Mesenchymal stem cell (in vitro differentiated cells and primary cell): ENCODE measurements around the gene OXT.
A peak's percentile ranks its signal among the peaks of the same experiment; 100 is the strongest.
"Not testable (repeated sequence)": the region's sequence is repeated elsewhere in the genome, so short reads cannot be mapped to it uniquely, and the experiment has no call there.

Experiments used
- DNase-seq: peaks from one replicate; pipeline ENCODE4 v3.0.0-alpha.2; 2013
- H2AFZ ChIP-seq: one replicate; pipeline ENCODE4 v1.6.1; 2013; ENCODE audit warnings: low read depth, mild to moderate bottlenecking, control low read depth, inconsistent platforms, low read length, moderate library complexity
- H2AK5ac ChIP-seq: 2 replicates; pipeline ENCODE4 v1.6.1; 2013; ENCODE audit warnings: low read length, moderate library complexity, mild to moderate bottlenecking, inconsistent platforms; ENCODE audit not compliant: severe bottlenecking
- H2BK120ac ChIP-seq: one replicate; pipeline ENCODE4 v1.6.1; 2013; ENCODE audit warnings: low read depth, mild to moderate bottlenecking, inconsistent platforms, low read length, moderate library complexity
- H2BK12ac ChIP-seq, 2 experiments: one replicate each; pipeline ENCODE4 v1.6.1; 2013; ENCODE audit warnings: inconsistent platforms in 2 of 2, low read length in 2 of 2, mild to moderate bottlenecking in 2 of 2, moderate library complexity in 2 of 2, control low read depth in 1 of 2
- H2BK15ac ChIP-seq: one replicate; pipeline ENCODE4 v1.6.1; 2013; ENCODE audit warnings: mild to moderate bottlenecking, low read depth, inconsistent platforms; ENCODE audit not compliant: poor library complexity, severe bottlenecking
- H2BK5ac ChIP-seq: 2 replicates; pipeline ENCODE4 v1.6.1; 2013; ENCODE audit warnings: low read depth, mild to moderate bottlenecking, low read length, control low read depth, inconsistent platforms; ENCODE audit not compliant: poor library complexity, severe bottlenecking
- H3K14ac ChIP-seq, 2 experiments: one replicate each; pipeline ENCODE4 v1.6.1; 2013; ENCODE audit warnings: inconsistent platforms in 2 of 2, low read length in 2 of 2, control low read depth in 1 of 2, mild to moderate bottlenecking in 1 of 2, moderate library complexity in 1 of 2
- H3K18ac ChIP-seq, 2 experiments: one replicate each; pipeline ENCODE4 v1.6.1; 2013; ENCODE audit warnings: inconsistent platforms in 2 of 2, low read length in 2 of 2, control low read depth in 1 of 2, low read depth in 1 of 2, mild to moderate bottlenecking in 1 of 2
- H3K23ac ChIP-seq, 2 experiments: one replicate each; pipeline ENCODE4 v1.6.1; 2013; ENCODE audit warnings: inconsistent platforms in 2 of 2, low read length in 2 of 2, mild to moderate bottlenecking in 2 of 2, moderate library complexity in 2 of 2, control low read depth in 1 of 2
- H3K27ac ChIP-seq: 2 replicates; pipeline ENCODE4 v1.5.1; 2013; ENCODE audit warnings: mild to moderate bottlenecking, moderate library complexity, low read length, control low read depth, inconsistent platforms; ENCODE audit not compliant: poor library complexity, severe bottlenecking
- H3K27me3 ChIP-seq, 2 experiments: 2 replicates each; pipeline versions ENCODE4 v1.6.1 to v1.7.0; 2013; ENCODE audit warnings: low read length in 2 of 2, mild to moderate bottlenecking in 2 of 2, moderate library complexity in 2 of 2, control low read depth in 1 of 2, inconsistent platforms in 1 of 2; ENCODE audit not compliant: control insufficient read depth in 1 of 2, insufficient read depth in 1 of 2
- H3K36me3 ChIP-seq, 2 experiments: 2 replicates each; pipeline versions ENCODE4 v1.6.1 to v1.7.0; 2013; ENCODE audit warnings: low read length in 2 of 2, control low read depth in 1 of 2, inconsistent platforms in 1 of 2, low read depth in 1 of 2, mild to moderate bottlenecking in 1 of 2; ENCODE audit not compliant: insufficient read depth in 2 of 2, control insufficient read depth in 1 of 2
- H3K4ac ChIP-seq, 2 experiments: one replicate each; pipeline ENCODE4 v1.6.1; 2013; ENCODE audit warnings: inconsistent platforms in 2 of 2, low read length in 2 of 2, mild to moderate bottlenecking in 2 of 2, moderate library complexity in 2 of 2, control low read depth in 1 of 2, low read depth in 1 of 2
- H3K4me1 ChIP-seq: 2 replicates; pipeline ENCODE4 v1.6.1; 2013; ENCODE audit warnings: low read depth, low read length, control low read depth; ENCODE audit not compliant: control insufficient read depth, insufficient read depth
- H3K4me2 ChIP-seq: 2 replicates; pipeline ENCODE4 v1.6.1; 2013; ENCODE audit warnings: low read length, mild to moderate bottlenecking, inconsistent platforms; ENCODE audit not compliant: poor library complexity, severe bottlenecking
- H3K4me3 ChIP-seq, 2 experiments: 2 replicates each; pipeline versions ENCODE4 v1.5.1 to v1.7.0; 2013; ENCODE audit warnings: low read length in 2 of 2, mild to moderate bottlenecking in 2 of 2, control low read depth in 1 of 2, low read depth in 1 of 2; ENCODE audit not compliant: insufficient read depth in 1 of 2
- H3K79me1 ChIP-seq: replicated peaks from 2 replicates; pipeline ENCODE4 v1.6.1; 2013; ENCODE audit warnings: mild to moderate bottlenecking, control low read depth, low read length, inconsistent platforms; ENCODE audit not compliant: poor library complexity, severe bottlenecking
- H3K9ac ChIP-seq: 2 replicates; pipeline ENCODE4 v1.7.0; 2013; ENCODE audit warnings: mild to moderate bottlenecking, low read length, moderate library complexity
- H3K9me3 ChIP-seq: 2 replicates; pipeline ENCODE4 v1.7.0; 2013; ENCODE audit warnings: mild to moderate bottlenecking, low read length; ENCODE audit not compliant: control insufficient read depth
- H4K8ac ChIP-seq: one replicate; pipeline ENCODE4 v1.6.1; 2013; ENCODE audit warnings: inconsistent platforms, mild to moderate bottlenecking, low read length, moderate library complexity
- H4K91ac ChIP-seq: one replicate; pipeline ENCODE4 v1.6.1; 2013; ENCODE audit warnings: mild to moderate bottlenecking, low read length, inconsistent platforms
- WGBS: methylation state at CpG from one replicate; pipeline ENCODE4 v1.1.7; 2013; ENCODE audit warnings: mixed read lengths; 5-methylcytosine and 5-hydroxymethylcytosine counted together

The OXT gene

GRCh38 chr20:3051385-3052019, 19.9 kb upstream of the OXT start:
- DNase-seq, result no peak
- Histone ChIP-seq H3K4ac (no peak overlapping the region), H3K27ac (no peak overlapping the region), H3K18ac (no peak overlapping the region), H3K79me1 (peaks cover 11% of the 10 kb centered on the region), H3K23ac (no peak overlapping the region), H2BK12ac (no peak overlapping the region), H4K8ac (no peak overlapping the region), H3K4me1 (peaks cover 8% of the 10 kb centered on the region), H3K27me3 (no peaks in the 10 kb centered on the region), H3K36me3 (peaks cover 27 to 29% of the 10 kb centered on the region in 2 experiments), H2AK5ac (no peak overlapping the region), H2BK120ac (no peak overlapping the region), H2BK5ac (no peak overlapping the region), H3K4me2 (no peak overlapping the region), H2BK15ac (no peak overlapping the region), H3K9me3 (no peaks in the 10 kb centered on the region), H3K9ac (no peak overlapping the region), H2AFZ (no peak overlapping the region), H3K4me3 (no peak overlapping the region), H3K14ac (no peak overlapping the region), H4K91ac (no peak overlapping the region)
- WGBS, result 90% methylated on average over 6 of the region's 7 CpGs

DNA sequence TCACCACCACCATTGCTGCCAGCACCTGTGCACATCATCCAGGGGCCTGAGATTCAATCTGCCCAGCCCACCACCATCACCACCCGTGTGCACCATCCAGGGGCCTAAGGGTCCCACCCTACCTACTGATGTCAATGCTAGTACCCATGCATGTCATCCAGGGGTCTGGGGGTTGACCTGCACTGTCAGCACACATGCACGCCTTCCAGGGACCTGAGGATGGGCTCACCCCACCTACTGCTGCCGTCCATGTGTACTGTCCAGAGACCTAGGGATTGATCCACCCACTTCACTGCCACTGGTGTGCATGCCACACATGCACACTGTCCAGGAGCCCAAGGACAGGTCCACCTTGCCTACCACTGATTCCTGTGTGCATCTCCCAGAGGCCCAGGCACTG, 11.9 kb upstream of the OXT start:
- no peak overlapping the region for H3K9ac ChIP-seq
- no peak overlapping the region for H3K4me2 ChIP-seq
- no peak overlapping the region for H3K27ac ChIP-seq
- H3K9me3 ChIP-seq, result no peaks in the 10 kb centered on the region
- 88% methylated on average over 3 of the region's 3 CpGs for WGBS
- no peak overlapping the region for H3K18ac ChIP-seq
- H2AFZ ChIP-seq, result no peak overlapping the region
- H3K23ac ChIP-seq, result no peak overlapping the region
- no peak overlapping the region for H2BK120ac ChIP-seq
- H3K4me1 ChIP-seq, result no peaks in the 10 kb centered on the region
- no peak overlapping the region for H4K91ac ChIP-seq
- H3K27me3 ChIP-seq, result no peaks in the 10 kb centered on the region
- H2BK5ac ChIP-seq, result no peak overlapping the region
- no peak overlapping the region for H4K8ac ChIP-seq
- no peaks in the 10 kb centered on the region for H3K79me1 ChIP-seq
- H3K14ac ChIP-seq, result peak overlapping the region in 1 of 2 experiments; percentile 1
- no peak overlapping the region for H2AK5ac ChIP-seq
- no peak overlapping the region for H2BK15ac ChIP-seq
- H3K4ac ChIP-seq, result no peak overlapping the region
- DNase-seq, result no peak
- no peak overlapping the region for H2BK12ac ChIP-seq
- no peak overlapping the region for H3K4me3 ChIP-seq
- no peaks in the 10 kb centered on the region for H3K36me3 ChIP-seq

- not testable (repeated sequence) for H3K4me2 ChIP-seq, DNase-seq, H3K23ac ChIP-seq, H4K91ac ChIP-seq, H3K18ac ChIP-seq, H3K14ac ChIP-seq, H3K4me3 ChIP-seq, H2BK15ac ChIP-seq, H4K8ac ChIP-seq, H2AFZ ChIP-seq, H2BK120ac ChIP-seq, H3K27ac ChIP-seq, H3K9me3 ChIP-seq, H3K9ac ChIP-seq, H3K27me3 ChIP-seq, H3K4ac ChIP-seq, H2BK12ac ChIP-seq, H3K4me1 ChIP-seq, H3K36me3 ChIP-seq, H2BK5ac ChIP-seq, H3K79me1 ChIP-seq, H2AK5ac ChIP-seq
- 76% methylated on average over 6 of the region's 6 CpGs for whole genome bisulfite sequencing
Observed at GRCh38 chr20:3064119-3064518, 7.3 kb upstream of the OXT start.

GRCh38 chr20:3067139-3068014, 4.0 kb upstream of the OXT start:
- no peak for DNase-seq
- H3K27me3 ChIP-seq, result peaks cover 15 to 18% of the 10 kb centered on the region in 2 experiments

More at GRCh38 chr20:3067139-3068014, 4.0 kb upstream of the OXT start:
- Histone ChIP-seq H3K4me1 (peaks cover 14% of the 10 kb centered on the region), H3K9ac (peak overlapping the region; percentile 26), H3K27ac (no peak overlapping the region), H3K4me2 (no peak overlapping the region), H2BK120ac (no peak overlapping the region), H2BK15ac (no peak overlapping the region), H2BK5ac (no peak overlapping the region), H3K18ac (no peak overlapping the region), H3K9me3 (no peaks in the 10 kb centered on the region), H2AK5ac (no peak overlapping the region), H3K14ac (no peak overlapping the region), H3K36me3 (no peaks in the 10 kb centered on the region), H3K79me1 (no peaks in the 10 kb centered on the region), H2AFZ (no peak overlapping the region), H3K4ac (no peak overlapping the region), H4K8ac (no peak overlapping the region), H2BK12ac (no peak overlapping the region), H3K4me3 (no peak overlapping the region), H4K91ac (no peak overlapping the region), H3K23ac (no peak overlapping the region)
- 89% methylated on average over 20 of the region's 23 CpGs for WGBS
